Natural killer cell treated with Interleukin-12 subunit alpha and Interleukin-12 subunit beta and Interleukin-15 and Interleukin-18, amount 100 ng/mL, for 72 hours (primary cell): ENCODE data around the gene NEK6. TPM values are rescaled to one million over a fixed set of nuclear protein-coding genes. Genes with fewer than 3 reads are reported as not detected.

Experiments
- ATAC-seq, 2 donors: fragments of 150-1000 bp; cut with Tn5 transposase in 1 of 2; sonication (Bioruptor Pico), chemical (Tn5 transposase) in 1 of 2; 2 replicates each; pipeline ENCODE4 v1.10.0; 2021
- DNase-seq: peaks from one replicate; pipeline ENCODE4 v3.0.0; 2022; ENCODE audit warnings: low spot score
- H3K27ac Mint-ChIP-seq, 2 donors: 1 replicate in 1 of 2; 2 replicates in 1 of 2; pipeline ENCODE4 v1.8.0; 2022; ENCODE audit warnings: mixed read lengths in 2 of 2, mild to moderate bottlenecking in 1 of 2, moderate library complexity in 1 of 2
- H3K27me3 Mint-ChIP-seq, 2 donors: 1 replicate in 1 of 2; 2 replicates in 1 of 2; pipeline ENCODE4 v1.8.0; 2022; ENCODE audit warnings: mixed read lengths in 2 of 2
- H3K36me3 Mint-ChIP-seq: one replicate; pipeline ENCODE4 v1.8.0; 2022; ENCODE audit warnings: mixed read lengths
- H3K4me1 Mint-ChIP-seq, 2 donors: 1 replicate in 1 of 2; 2 replicates in 1 of 2; pipeline ENCODE4 v1.8.0; 2022; ENCODE audit warnings: low read depth in 2 of 2, mixed read lengths in 2 of 2, mild to moderate bottlenecking in 1 of 2
- H3K4me3 Mint-ChIP-seq: one replicate; pipeline ENCODE4 v1.8.0; 2022; ENCODE audit warnings: mixed read lengths
- H3K9me3 Mint-ChIP-seq: 2 replicates; pipeline ENCODE4 v1.8.0; 2022; ENCODE audit warnings: mixed read lengths
- total RNA-seq, 2 donors: library from RNA; stranded (reverse); gene quantifications; one replicate each; pipeline ENCODE4 v1.2.3, GENCODE V29; 2022

NEK6 gene
- total RNA-seq, 2 donors from 2014 or later: 11.4 to 38.7 TPM

- Mint-ChIP-seq H3K9me3 (no peaks in the 10 kb centered on the region), H3K4me1 (peaks cover 41 to 48% of the 10 kb centered on the region in 2 donors), H3K36me3 (no peaks in the 10 kb centered on the region), H3K27ac (no peak overlapping the region), H3K4me3 (no peak overlapping the region), H3K27me3 (no peaks in the 10 kb centered on the region)
- DNase-seq: no peak
- no peak for ATAC-seq
Observed at GRCh38 chr9:124282442-124283227, 24.9 kb downstream of the NEK6 start.

GRCh38 chr9:124283228-124283814 lies 25.6 kb downstream of the NEK6 start:
- no peak for ATAC-seq

GRCh38 chr9:124284237-124284831 lies 26.6 kb downstream of the NEK6 start:
- no peaks in the 10 kb centered on the region for H3K9me3 Mint-ChIP-seq
- H3K27ac Mint-ChIP-seq: no peak overlapping the region
- no peaks in the 10 kb centered on the region for H3K36me3 Mint-ChIP-seq
- H3K4me1 Mint-ChIP-seq: peaks cover 41 to 44% of the 10 kb centered on the region in 2 donors
- DNase-seq (no peak), ATAC-seq (no peak)
- no peaks in the 10 kb centered on the region for H3K27me3 Mint-ChIP-seq
- H3K4me3 Mint-ChIP-seq: no peak overlapping the region

More at GRCh38 chr9:124283228-124283814, 25.6 kb downstream of the NEK6 start:
- Mint-ChIP-seq H3K27me3 (no peaks in the 10 kb centered on the region), H3K4me1 (peaks cover 41 to 42% of the 10 kb centered on the region in 2 donors), H3K4me3 (no peak overlapping the region), H3K27ac (no peak overlapping the region), H3K9me3 (no peaks in the 10 kb centered on the region), H3K36me3 (no peaks in the 10 kb centered on the region)
- DNase-seq: no peak

GRCh38 chr9:124284940-124285441 lies 27.2 kb downstream of the NEK6 start:
- Mint-ChIP-seq H3K4me3 (no peak overlapping the region), H3K27me3 (no peaks in the 10 kb centered on the region), H3K4me1 (peaks cover 36 to 39% of the 10 kb centered on the region in 2 donors), H3K27ac (peak overlapping the region in 1 of 2 donors; percentile 91), H3K9me3 (no peaks in the 10 kb centered on the region), H3K36me3 (no peaks in the 10 kb centered on the region)
- DNase-seq (no peak), ATAC-seq (no peak)

- peak overlapping the region; percentile 90 for H3K4me3 Mint-ChIP-seq
- H3K9me3 Mint-ChIP-seq: no peaks in the 10 kb centered on the region
- peak overlapping the region in 1 of 2 donors; percentile 91 for H3K27ac Mint-ChIP-seq
- DNase-seq (no peak), ATAC-seq (no peak)
- H3K36me3 Mint-ChIP-seq: no peaks in the 10 kb centered on the region
- H3K27me3 Mint-ChIP-seq: no peaks in the 10 kb centered on the region
- peaks cover 36 to 39% of the 10 kb centered on the region in 2 donors for H3K4me1 Mint-ChIP-seq
Observed at GRCh38 chr9:124285490-124285889, 27.7 kb downstream of the NEK6 start.

GRCh38 chr9:124285903-124286291 lies 28.1 kb downstream of the NEK6 start:
- no peaks in the 10 kb centered on the region for H3K27me3 Mint-ChIP-seq
- peaks cover 32 to 39% of the 10 kb centered on the region in 2 donors for H3K4me1 Mint-ChIP-seq
- H3K4me3 Mint-ChIP-seq: peak overlapping the region; percentile 90
- DNase-seq: no peak
- peak overlapping the region; percentile 87 to 91 for H3K27ac Mint-ChIP-seq
- H3K36me3 Mint-ChIP-seq: no peaks in the 10 kb centered on the region
- H3K9me3 Mint-ChIP-seq: no peaks in the 10 kb centered on the region
- ATAC-seq: peak; percentile 45 to 55

GRCh38 chr9:124286292-124286931 lies 28.7 kb downstream of the NEK6 start:
- H3K36me3 Mint-ChIP-seq: no peaks in the 10 kb centered on the region
- H3K4me3 Mint-ChIP-seq: peak overlapping the region; percentile 90
- H3K9me3 Mint-ChIP-seq: no peaks in the 10 kb centered on the region
- H3K27ac Mint-ChIP-seq: peak overlapping the region; percentile 87 to 91
- H3K4me1 Mint-ChIP-seq: peaks cover 30 to 40% of the 10 kb centered on the region in 2 donors
- peak; percentile 67 for DNase-seq
- H3K27me3 Mint-ChIP-seq: no peaks in the 10 kb centered on the region
- peak; percentile 75 to 86 for ATAC-seq

- no peak overlapping the region for H3K4me3 Mint-ChIP-seq
- H3K4me1 Mint-ChIP-seq: peaks cover 37 to 44% of the 10 kb centered on the region in 2 donors
- H3K9me3 Mint-ChIP-seq: no peaks in the 10 kb centered on the region
- no peaks in the 10 kb centered on the region for H3K27me3 Mint-ChIP-seq
- no peak overlapping the region for H3K27ac Mint-ChIP-seq
- H3K36me3 Mint-ChIP-seq: no peaks in the 10 kb centered on the region
- no peak for DNase-seq
- ATAC-seq: no peak
Observed at GRCh38 chr9:124290053-124290591, 32.4 kb downstream of the NEK6 start.

- ATAC-seq (no peak), DNase-seq (no peak)
- no peaks in the 10 kb centered on the region for H3K9me3 Mint-ChIP-seq
- H3K27ac Mint-ChIP-seq: no peak overlapping the region
- H3K4me3 Mint-ChIP-seq: no peak overlapping the region
- peaks cover 38 to 47% of the 10 kb centered on the region in 2 donors for H3K4me1 Mint-ChIP-seq
- H3K36me3 Mint-ChIP-seq: no peaks in the 10 kb centered on the region
- H3K27me3 Mint-ChIP-seq: no peaks in the 10 kb centered on the region
Observed at GRCh38 chr9:124290743-124291554, 33.2 kb downstream of the NEK6 start.

GRCh38 chr9:124291801-124292396 lies 34.1 kb downstream of the NEK6 start:
- Mint-ChIP-seq H3K4me3 (no peak overlapping the region), H3K9me3 (no peaks in the 10 kb centered on the region), H3K27ac (no peak overlapping the region), H3K27me3 (no peaks in the 10 kb centered on the region), H3K36me3 (no peaks in the 10 kb centered on the region), H3K4me1 (peaks cover 31 to 39% of the 10 kb centered on the region in 2 donors)
- DNase-seq (no peak), ATAC-seq (peak; percentile 29 to 63)

GRCh38 chr9:124292696-124293593 lies 35.2 kb downstream of the NEK6 start:
- Mint-ChIP-seq H3K4me3 (no peak overlapping the region), H3K4me1 (peaks cover 25 to 33% of the 10 kb centered on the region in 2 donors), H3K9me3 (no peaks in the 10 kb centered on the region), H3K27ac (peak overlapping the region in 1 of 2 donors; percentile 14), H3K36me3 (no peaks in the 10 kb centered on the region), H3K27me3 (no peaks in the 10 kb centered on the region)
- no peak for ATAC-seq
- DNase-seq: no peak
